GM12878 (cell line): Measurements from ENCODE around the gene MTFR1L. TPM values are rescaled to one million over a fixed set of nuclear protein-coding genes. Genes with fewer than 3 reads are reported as not detected.

ENCODE experiments used
- ATAC-seq: fragments of 200-7000 bp; cut with Tn5 transposase; 3 replicates; pipeline ENCODE4 v1.9.1; 2020; ENCODE audit warnings: mild to moderate bottlenecking, moderate library complexity
- BruUV-seq: library from RNA; stranded (reverse); fragments of 400-500 nt; replicated peaks from 2 replicates; lab custom pipeline; 2021; lab: Mats Ljungman, UMichigan
- CTCF ChIA-PET: fragments of 300-600 bp; sonication (Branson Sonifier 250); formaldehyde crosslinking; extraction: SDS; loops from one replicate; lab custom pipeline; 2021; ENCODE audit warnings: inconsistent platforms; lab: Yijun Ruan, JAX
- POLR2A ChIA-PET: fragments of 350-600 bp; formaldehyde crosslinking; extraction: SDS; loops from one replicate; lab custom pipeline; 2021; ENCODE audit warnings: inconsistent platforms; lab: Charles Lee
- RAD21 ChIA-PET: fragments of 300-600 bp; sonication (Branson Sonifier 250); formaldehyde crosslinking; loops from one replicate; lab custom pipeline; 2023; ENCODE audit warnings: antibody characterized with exemption; ENCODE audit not compliant: unreplicated experiment; lab: Charles Lee
- SMC1A ChIA-PET: fragments of 300-600 bp; sonication (Branson Sonifier 250); formaldehyde crosslinking; loops from one replicate; lab custom pipeline; 2023; ENCODE audit not compliant: unreplicated experiment, uncharacterized antibody; lab: Charles Lee
- DNase-seq: peaks from one replicate; pipeline ENCODE4 v3.0.0-alpha.2; 2011; ENCODE audit warnings: low read depth, low spot score
- FAIRE-seq: peaks from 3 replicates; lab custom pipeline; 2011; peaks lifted over from hg19 to GRCh38; lab: Jason Lieb, UNC
- H2AFZ ChIP-seq: 2 replicates; pipeline ENCODE4 v1.6.0; 2011; ENCODE audit warnings: low read depth, low read length, control low read depth; ENCODE audit not compliant: control insufficient read depth
- H3K27ac ChIP-seq: 2 replicates; pipeline ENCODE4 v1.5.1; 2011; ENCODE audit warnings: control low read depth; ENCODE audit not compliant: control insufficient read depth, insufficient read depth
- H3K27me3 ChIP-seq, 2 experiments: replicated peaks in 1 of 2; 2 replicates each; pipeline versions ENCODE4 v1.6.0 to v1.6.1; 2011; ENCODE audit warnings: low read length in 1 of 2; ENCODE audit not compliant: control insufficient read depth in 2 of 2, insufficient read depth in 2 of 2
- H3K36me3 ChIP-seq, 2 experiments: 2 replicates each; pipeline ENCODE4 v1.5.1; 2011; ENCODE audit warnings: low read length in 1 of 2; ENCODE audit not compliant: control insufficient read depth in 2 of 2, insufficient read depth in 2 of 2
- H3K4me1 ChIP-seq: 2 replicates; pipeline ENCODE4 v1.6.1; 2011; ENCODE audit warnings: mild to moderate bottlenecking, low read length, moderate library complexity, mixed read lengths; ENCODE audit not compliant: control insufficient read depth, insufficient read depth
- H3K4me2 ChIP-seq: 2 replicates; pipeline ENCODE4 v1.6.0; 2011; ENCODE audit warnings: control low read depth; ENCODE audit not compliant: control insufficient read depth, insufficient read depth
- H3K4me3 ChIP-seq: fragments of 200-600 bp; sonication (generic); 2 replicates; pipeline ENCODE4 v1.5.1; 2016
- H3K79me2 ChIP-seq: 2 replicates; pipeline ENCODE4 v1.6.0; 2011; ENCODE audit warnings: low read length; ENCODE audit not compliant: control insufficient read depth, insufficient read depth
- H3K9ac ChIP-seq: 2 replicates; pipeline ENCODE4 v1.8.0; 2011; ENCODE audit warnings: low read length, control low read depth, mixed read lengths; ENCODE audit not compliant: control insufficient read depth, insufficient read depth
- H3K9me3 ChIP-seq: replicated peaks from 3 replicates; pipeline ENCODE4 v1.5.1; 2011; ENCODE audit warnings: mild to moderate bottlenecking, low read length; ENCODE audit not compliant: control insufficient read depth, insufficient read depth
- H4K20me1 ChIP-seq: 2 replicates; pipeline ENCODE4 v1.6.0; 2011; ENCODE audit not compliant: control insufficient read depth, insufficient read depth
- ATF2 ChIP-seq: IDR thresholded peaks from 2 replicates; pipeline ENCODE4 v1.6.1; 2012; ENCODE audit warnings: low read length, inconsistent platforms
- BACH1 ChIP-seq: fragments of 450-650 bp; IDR thresholded peaks from 2 replicates; pipeline ENCODE4 v1.6.1; 2017; ENCODE audit warnings: mild to moderate bottlenecking, borderline replicate concordance
- E4F1 ChIP-seq: fragments of 450-650 bp; IDR thresholded peaks from 2 replicates; pipeline ENCODE4 v1.6.1; 2018; ENCODE audit warnings: borderline replicate concordance, mild to moderate bottlenecking; ENCODE audit not compliant: partially characterized antibody
- KAT2A ChIP-seq: conservative IDR thresholded peaks from 2 replicates; pipeline ENCODE4 v1.6.1; 2011; ENCODE audit warnings: low read depth, low read length; ENCODE audit not compliant: control insufficient read depth
- MEF2B ChIP-seq: fragments of 450-650 bp; IDR thresholded peaks from 2 replicates; pipeline ENCODE4 v1.6.1; 2018; ENCODE audit warnings: mild to moderate bottlenecking, moderate library complexity; ENCODE audit not compliant: partially characterized antibody, poor library complexity, severe bottlenecking
- MXI1 ChIP-seq: fragments of 150-350 bp; IDR thresholded peaks from 2 replicates; pipeline ENCODE4 v1.6.1; 2011; ENCODE audit warnings: low read depth, mild to moderate bottlenecking, inconsistent platforms, low read length, improper control_type of control experiment
- NR2F1 ChIP-seq: fragments of 450-650 bp; conservative IDR thresholded peaks from 2 replicates; pipeline ENCODE4 v1.6.1; 2017; ENCODE audit warnings: mild to moderate bottlenecking
- PAX5 ChIP-seq: IDR thresholded peaks from 2 replicates; pipeline ENCODE4 v1.6.1; 2011; ENCODE audit warnings: low read depth, low read length, borderline replicate concordance
- RUNX3 ChIP-seq: IDR thresholded peaks from 2 replicates; pipeline ENCODE4 v1.6.1; 2012; ENCODE audit warnings: low read length, inconsistent platforms
- ZNF207 ChIP-seq: fragments of 450-650 bp; IDR thresholded peaks from 2 replicates; pipeline ENCODE4 v1.6.1; 2014; ENCODE audit warnings: antibody characterized with exemption, mild to moderate bottlenecking, borderline replicate concordance
- ZNF24 ChIP-seq: fragments of 450-650 bp; IDR thresholded peaks from 2 replicates; pipeline ENCODE4 v1.6.1; 2017; ENCODE audit warnings: antibody characterized with exemption, mild to moderate bottlenecking
- ZSCAN29 ChIP-seq: fragments of 450-650 bp; IDR thresholded peaks from 2 replicates; pipeline ENCODE4 v1.6.1; 2017; ENCODE audit warnings: mild to moderate bottlenecking, moderate library complexity
- WGBS: methylation state at CpG from one replicate; pipeline ENCODE4 v1.1.6; 2016; ENCODE audit warnings: low lambda C conversion rate; ENCODE audit not compliant: insufficient replicate concordance, insufficient coverage; ENCODE audit errors: missing lambda C conversion rate; 5-methylcytosine and 5-hydroxymethylcytosine counted together
- in situ Hi-C: fragments of 300-500 bp; cut with MboI; formaldehyde crosslinking; loops from 9 replicates; pipeline ENCODE4 v1.14.3; 2018; ENCODE audit warnings: mixed read lengths
- intact Hi-C: fragments of 100-400 bp; cut with micrococcal nuclease; formaldehyde crosslinking; loops from one replicate; pipeline ENCODE4 v1.14.2; 2022; ENCODE audit not compliant: unreplicated experiment
- polyA plus RNA-seq, 11 experiments: library from polyadenylated mRNA; depleted of rRNA in 4 of 11; unstranded in 6 of 11; stranded (reverse) in 5 of 11; fragments of >200 nt; fragmentation: Nextera tagmentation in 4 of 11; fragmentation: Illumina TruSeq in 1 of 11; extraction: Ambion mirVana in 4 of 11; extraction: Trizol in 1 of 11; gene quantifications; 1 replicate in 1 of 11; 2 replicates in 10 of 11; pipeline versions ENCODE4 v1.2.1 to v1.2.3, GENCODE V29; 2011 to 2016; ENCODE audit warnings: inconsistent platforms in 2 of 11, missing spikeins in 2 of 11, low read depth in 1 of 11
- total RNA-seq, 4 experiments: library from RNA; depleted of rRNA in 3 of 4; stranded (reverse); fragments of >200 nt in 3 of 4; fragmentation: Illumina TruSeq in 1 of 4; extraction: Trizol in 1 of 4; gene quantifications; 2 replicates each; pipeline versions ENCODE4 v1.2.1 to v1.2.3, GENCODE V29; 2013 to 2021

MTFR1L gene
- total and polyA plus RNA-seq, 10 of the 15 experiments (the other 5 are each of a cell fraction or from before 2014, with no cell fraction given) = 16.9 to 44.2 (median 30.3) TPM

- Histone ChIP-seq H3K36me3 (no peaks in the 10 kb centered on the region), H2AFZ (no peak overlapping the region), H3K9me3 (no peaks in the 10 kb centered on the region), H3K4me1 (no peaks in the 10 kb centered on the region), H3K4me3 (no peak overlapping the region), H3K27ac (no peak overlapping the region), H3K79me2 (no peaks in the 10 kb centered on the region), H3K4me2 (no peak overlapping the region), H3K9ac (no peak overlapping the region), H4K20me1 (no peaks in the 10 kb centered on the region), H3K27me3 (peaks cover 4 to 6% of the 10 kb centered on the region in 2 experiments)
- POLR2A ChIA-PET = no interaction called here
- CTCF ChIA-PET = interaction anchor here (1.1 to 1.5 kb wide), 2 partner anchors 16 to 18 kb away, joined by 3 to 6 read pairs; no protein-coding TSS in a partner anchor
- intact Hi-C loops = no loop called here
- RAD21 ChIA-PET = interaction anchor here (0.5 to 1.6 kb wide), 3 partner anchors 111 to 704 kb away, joined by 3 to 4 read pairs (median 4); no protein-coding TSS in a partner anchor
- TF ChIP-seq KAT2A (no peak), RUNX3 (0 out of 2 replicates have a peak, but pooled peaks have one; percentile 21)
- no peak for FAIRE-seq
- in situ Hi-C loops = no loop called here
- peak; percentile 64 for ATAC-seq
- no TSS peak for BruUV-seq
- 33% methylated on average over 11 of the region's 11 CpGs for WGBS
- no peak for DNase-seq
- SMC1A ChIA-PET = interaction anchor here (0.6 to 1.5 kb wide), 2 partner anchors 9 to 25 kb away, joined by 4 to 6 read pairs; no protein-coding TSS in a partner anchor
These were observed 32.6 kb upstream of the MTFR1L start for GRCh38 chr1:25786887-25787759.

GRCh38 chr1:25787760-25788166 lies 32.0 kb upstream of the MTFR1L start:
- Histone ChIP-seq H3K27me3 (peaks cover 4 to 6% of the 10 kb centered on the region in 2 experiments), H3K9ac (no peak overlapping the region), H3K4me1 (no peaks in the 10 kb centered on the region), H3K36me3 (no peaks in the 10 kb centered on the region), H4K20me1 (no peaks in the 10 kb centered on the region), H3K79me2 (no peaks in the 10 kb centered on the region), H3K4me2 (no peak overlapping the region), H3K9me3 (no peaks in the 10 kb centered on the region), H3K27ac (no peak overlapping the region), H3K4me3 (no peak overlapping the region), H2AFZ (no peak overlapping the region)
- BruUV-seq = no TSS peak
- intact Hi-C loops (no loop called here), in situ Hi-C loops (no loop called here)
- ATAC-seq (no peak), DNase-seq (no peak), FAIRE-seq (no peak)
- ChIA-PET SMC1A (interaction anchor here (0.6 to 1.5 kb wide), 2 partner anchors 8 to 26 kb away, joined by 4 to 6 read pairs; no protein-coding TSS in a partner anchor), RAD21 (interaction anchor here (0.5 to 0.8 kb wide), 2 partner anchors 112 to 704 kb away, joined by 3 to 4 read pairs; no protein-coding TSS in a partner anchor), POLR2A (interaction anchor here (0.5 kb wide), 1 partner anchor 208 kb away, joined by 3 read pairs; no protein-coding TSS in a partner anchor), CTCF (interaction anchor here (0.7 to 1.5 kb wide), 3 partner anchors 15 to 239 kb away, joined by 3 to 6 read pairs (median 3); no protein-coding TSS in a partner anchor)
- WGBS = 53% methylated on average over 5 of the region's 5 CpGs
- no peak for TF ChIP-seq PAX5
- no peak for TF ChIP-seq ATF2
- no peak for TF ChIP-seq KAT2A
- no peak for TF ChIP-seq NR2F1
- no peak for TF ChIP-seq MXI1
- no peak for TF ChIP-seq E4F1
- TF ChIP-seq ZNF24 = no peak
- TF ChIP-seq ZNF207 = no peak
- no peak for TF ChIP-seq MEF2B
- TF ChIP-seq ZSCAN29 = no peak
- TF ChIP-seq BACH1 = no peak
